HG03378 (cell line): ENCODE data around the gene FAM53A.

Experiments used
- ATAC-seq: cut with Tn5 transposase; IDR thresholded peaks from one replicate; pipeline ENCODE4 v1.9.1; 2021; ENCODE audit warnings: mild to moderate bottlenecking, moderate library complexity; ENCODE audit not compliant: unreplicated experiment

FAM53A gene

DNA sequence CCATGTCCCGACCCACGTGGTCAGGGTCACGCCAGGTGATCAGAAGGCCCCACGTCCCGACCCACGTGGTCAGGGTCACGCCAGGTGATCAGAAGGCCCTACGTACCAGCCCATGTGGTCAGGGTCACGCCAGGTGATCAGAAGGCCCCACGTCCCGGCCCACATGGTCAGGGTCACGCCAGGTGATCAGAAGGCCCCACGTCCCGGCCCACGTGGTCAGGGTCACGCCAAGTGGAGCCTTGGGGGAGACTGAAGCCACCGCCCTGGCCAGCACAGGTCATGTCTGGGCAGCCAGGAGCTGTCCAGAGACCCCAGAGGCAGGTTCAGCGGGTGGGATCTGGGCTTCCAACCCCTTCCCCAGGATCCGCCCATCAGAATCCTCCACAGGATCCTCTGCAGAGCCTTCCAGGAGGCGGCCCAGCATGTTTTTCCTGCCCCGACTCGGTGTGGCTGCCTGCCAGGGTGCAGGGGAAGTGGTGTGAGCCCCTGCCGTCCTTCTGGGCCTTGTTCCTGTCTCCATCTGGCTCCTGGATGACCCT is 58.4 kb downstream of the FAM53A start:
- ATAC-seq: no peak

- ATAC-seq: no peak
Measured at GRCh38 chr4:1624519-1624910, 59.6 kb downstream of the FAM53A start.

GRCh38 chr4:1623821-1624518 is 60.1 kb downstream of the FAM53A start:
- ATAC-seq: no peak

DNA sequence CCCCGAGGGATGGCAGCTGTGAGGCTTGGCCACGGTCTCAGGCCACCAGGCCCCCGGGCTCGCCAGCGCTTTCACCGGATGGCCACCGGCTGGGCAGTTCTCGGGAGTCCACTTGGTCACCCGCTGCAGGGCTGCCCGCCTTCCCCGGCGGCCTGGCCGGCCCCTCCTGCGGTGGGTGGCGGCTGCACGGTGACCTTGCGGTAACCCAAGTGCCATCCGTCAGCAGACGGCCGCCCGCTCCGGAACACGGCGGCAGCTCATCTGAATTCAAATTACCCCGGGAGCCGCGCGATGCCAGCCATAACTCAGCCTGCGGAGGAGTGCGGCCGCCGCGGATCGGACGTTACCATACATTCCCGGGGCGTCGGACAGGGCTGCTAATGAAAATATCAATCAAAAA is 60.7 kb downstream of the FAM53A start:
- ATAC-seq: no peak

GRCh38 chr4:1622956-1623355 is 61.2 kb downstream of the FAM53A start:
- ATAC-seq: no peak

DNA sequence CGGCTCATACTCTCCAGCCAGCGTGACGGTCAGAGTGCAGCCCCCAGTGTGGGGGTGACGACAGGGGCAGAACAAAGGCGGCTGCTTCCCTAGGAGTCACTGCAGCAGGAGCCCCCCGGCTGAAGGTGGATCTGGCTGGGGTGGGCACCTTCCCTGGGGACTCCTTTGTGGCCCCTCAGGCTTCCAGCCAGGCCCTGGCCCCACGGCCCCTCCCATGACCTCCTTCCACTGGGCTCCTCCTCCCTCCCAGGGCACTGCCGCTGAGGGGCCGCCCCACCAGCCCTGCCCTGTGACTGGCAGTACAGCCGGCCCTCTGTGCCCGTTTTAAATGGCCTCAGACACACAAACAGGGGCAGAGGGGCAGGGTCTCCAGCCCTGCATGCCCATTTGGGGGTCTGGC is 61.9 kb downstream of the FAM53A start:
- ATAC-seq: no peak

GRCh38 chr4:1621526-1621925 is 62.6 kb downstream of the FAM53A start:
- no peak for ATAC-seq

DNA sequence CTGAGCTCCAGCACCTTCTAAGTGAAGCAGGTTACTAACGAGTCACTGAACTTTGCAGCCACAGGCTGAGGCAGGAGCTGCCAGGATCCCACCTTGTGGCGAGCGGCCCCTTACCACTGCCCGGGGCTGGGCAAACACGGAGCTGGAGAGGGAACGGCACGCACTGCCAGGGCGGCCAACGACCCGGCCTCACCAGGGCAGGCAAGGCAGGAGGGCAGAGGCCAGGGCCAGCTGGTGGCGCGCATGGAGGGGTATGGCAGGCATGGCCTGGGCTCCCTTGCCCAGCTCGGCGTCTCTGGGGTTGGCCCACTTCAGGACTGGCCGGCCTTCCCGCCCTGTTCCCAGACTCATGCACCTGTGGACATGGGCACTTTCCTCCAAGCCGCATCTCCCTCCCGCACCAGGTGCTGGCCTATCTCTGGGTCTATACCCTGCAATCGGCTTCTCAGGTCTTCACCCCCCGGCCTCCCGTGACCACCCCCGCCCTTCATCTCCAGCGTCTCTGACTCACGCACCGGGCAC is 64.9 kb downstream of the FAM53A start:
- ATAC-seq: no peak

GRCh38 chr4:1618438-1618837 is 65.7 kb downstream of the FAM53A start:
- ATAC-seq: no peak

- no peak for ATAC-seq
Measured at GRCh38 chr4:1616557-1616930, 67.6 kb downstream of the FAM53A start.

DNA sequence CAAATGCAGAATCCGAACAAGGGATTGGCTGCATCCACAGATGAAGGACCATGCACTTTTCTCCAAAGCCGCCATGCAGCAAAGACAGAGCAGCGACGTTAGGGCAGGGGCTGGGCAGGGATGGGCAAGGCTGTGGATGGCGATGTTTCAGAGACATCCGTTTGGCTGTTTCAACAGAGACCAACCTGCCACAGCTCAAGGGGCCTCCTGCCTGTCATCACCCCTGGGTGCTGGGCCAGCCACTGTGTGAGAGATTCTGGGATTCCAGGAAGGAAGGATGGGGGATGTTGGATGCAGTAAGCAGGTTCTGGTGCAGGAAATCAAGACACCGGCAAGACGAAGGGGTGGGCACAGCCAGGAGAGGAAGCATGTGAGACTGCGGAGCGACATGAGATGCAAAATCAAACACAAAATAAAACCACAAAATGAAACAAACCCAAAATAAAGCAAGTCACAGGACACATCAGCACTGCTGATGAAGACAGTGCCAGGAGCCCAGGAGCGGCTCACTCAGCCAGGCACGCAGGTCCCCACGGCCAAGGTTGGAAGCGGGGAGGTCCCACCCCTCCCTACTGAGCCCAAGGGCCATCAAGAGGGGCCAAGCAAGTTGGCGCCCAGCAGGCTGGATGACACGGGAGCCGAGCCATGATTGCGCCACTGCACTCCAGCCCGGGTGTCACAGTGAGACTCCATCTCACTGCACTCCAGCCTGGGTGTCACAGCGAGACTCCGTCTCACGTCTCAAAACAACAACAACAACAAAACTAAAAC is 68.1 kb downstream of the FAM53A start:
- no peak for ATAC-seq

GRCh38 chr4:1614854-1615595 is 69.1 kb downstream of the FAM53A start:
- no peak for ATAC-seq

DNA sequence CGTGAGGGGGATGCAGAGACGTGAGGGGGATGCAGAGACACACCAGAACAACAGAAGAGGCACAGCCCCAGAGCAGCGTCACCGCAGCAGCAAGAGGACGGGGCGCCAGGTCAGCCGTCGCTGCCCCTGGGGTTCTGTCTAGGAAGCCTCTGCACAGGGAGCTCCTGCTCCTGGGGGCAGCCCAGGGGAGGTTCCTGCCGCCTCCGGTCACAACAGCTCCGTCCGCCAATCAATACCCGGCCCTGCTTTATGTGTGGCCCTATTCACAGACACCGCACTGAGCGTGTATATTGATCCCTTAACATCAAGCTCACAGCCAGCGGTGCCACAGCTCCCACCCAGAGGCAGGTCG is 69.6 kb downstream of the FAM53A start:
- ATAC-seq: no peak

GRCh38 chr4:1614049-1614448 is 70.1 kb downstream of the FAM53A start:
- no peak for ATAC-seq

GRCh38 chr4:1613099-1613495 is 71.0 kb downstream of the FAM53A start:
- no peak for ATAC-seq

GRCh38 chr4:1612278-1613098 is 71.6 kb downstream of the FAM53A start:
- no peak for ATAC-seq

- no peak for ATAC-seq
Measured at GRCh38 chr4:1611501-1611870, 72.6 kb downstream of the FAM53A start.

GRCh38 chr4:1610791-1611500 is 73.2 kb downstream of the FAM53A start:
- no peak for ATAC-seq

GRCh38 chr4:1609901-1610790 is 74.0 kb downstream of the FAM53A start:
- ATAC-seq: no peak
